Astrocyte (in vitro differentiated cells and primary cell): ENCODE data around the gene CARD9.

Experiments used
- EZH2 ChIP-seq: IDR thresholded peaks from 2 replicates; pipeline ENCODE4 v1.6.1; 2012; ENCODE audit warnings: mild to moderate bottlenecking, low read length, inconsistent platforms; ENCODE audit not compliant: insufficient read depth
- TF ChIP-seq, protein P1 (sequence below): IDR thresholded peaks from 2 replicates; pipeline ENCODE4 v1.5.1; 2011; ENCODE audit warnings: low read depth, mild to moderate bottlenecking, inconsistent platforms, low read length, moderate library complexity; ENCODE audit not compliant: insufficient read depth

DNA sequence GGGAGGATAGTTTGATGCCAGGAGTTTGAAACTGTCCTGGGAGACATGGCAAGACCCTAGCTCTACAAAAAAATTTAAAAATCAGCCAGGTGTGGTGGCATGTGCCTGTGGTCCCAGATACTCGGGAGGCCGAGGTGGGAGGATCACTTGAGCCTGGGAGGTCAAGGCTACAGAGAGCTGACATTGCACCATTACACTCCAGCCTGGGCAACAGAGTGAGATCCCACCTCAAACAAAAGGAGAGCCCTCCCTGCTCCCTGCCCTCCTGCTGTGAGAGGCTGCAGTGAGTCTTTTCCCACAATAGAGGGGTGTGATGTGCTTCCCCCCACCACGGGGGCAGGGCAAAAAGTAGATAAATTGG lies 59.4 kb downstream of the CARD9 start:
- TF ChIP-seq EZH2, result no peak
- TF ChIP-seq, protein P1, sequence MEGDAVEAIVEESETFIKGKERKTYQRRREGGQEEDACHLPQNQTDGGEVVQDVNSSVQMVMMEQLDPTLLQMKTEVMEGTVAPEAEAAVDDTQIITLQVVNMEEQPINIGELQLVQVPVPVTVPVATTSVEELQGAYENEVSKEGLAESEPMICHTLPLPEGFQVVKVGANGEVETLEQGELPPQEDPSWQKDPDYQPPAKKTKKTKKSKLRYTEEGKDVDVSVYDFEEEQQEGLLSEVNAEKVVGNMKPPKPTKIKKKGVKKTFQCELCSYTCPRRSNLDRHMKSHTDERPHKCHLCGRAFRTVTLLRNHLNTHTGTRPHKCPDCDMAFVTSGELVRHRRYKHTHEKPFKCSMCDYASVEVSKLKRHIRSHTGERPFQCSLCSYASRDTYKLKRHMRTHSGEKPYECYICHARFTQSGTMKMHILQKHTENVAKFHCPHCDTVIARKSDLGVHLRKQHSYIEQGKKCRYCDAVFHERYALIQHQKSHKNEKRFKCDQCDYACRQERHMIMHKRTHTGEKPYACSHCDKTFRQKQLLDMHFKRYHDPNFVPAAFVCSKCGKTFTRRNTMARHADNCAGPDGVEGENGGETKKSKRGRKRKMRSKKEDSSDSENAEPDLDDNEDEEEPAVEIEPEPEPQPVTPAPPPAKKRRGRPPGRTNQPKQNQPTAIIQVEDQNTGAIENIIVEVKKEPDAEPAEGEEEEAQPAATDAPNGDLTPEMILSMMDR, result no peak
